Breast epithelium (tissue), 3 donors: ENCODE data around the gene PAQR8.

Source experiments
- CTCF ChIP-seq, 3 donors: fragments of 450-650 bp; IDR thresholded peaks; one replicate each; pipeline ENCODE4 v1.5.1; 2016 to 2017; ENCODE audit warnings: antibody characterized with exemption in 3 of 3, mild to moderate bottlenecking in 3 of 3, moderate library complexity in 3 of 3
- POLR2A ChIP-seq: fragments of 450-650 bp; IDR thresholded peaks from one replicate; pipeline ENCODE4 v1.6.1; 2016; ENCODE audit warnings: antibody characterized with exemption, mild to moderate bottlenecking, moderate library complexity
- POLR2AphosphoS5 ChIP-seq, 3 donors: sonication (generic); formaldehyde crosslinking; IDR thresholded peaks; one replicate each; pipeline ENCODE4 v1.6.1; 2017; ENCODE audit warnings: antibody characterized with exemption in 3 of 3

GRCh38 chr6:52351879-52352238 is 10.1 kb upstream of the PAQR8 start:
- no peak for TF ChIP-seq CTCF (IDR thresholded peaks at IDR 0.05)
- no peak for TF ChIP-seq POLR2A
- no peak for TF ChIP-seq POLR2AphosphoS5 (IDR thresholded peaks at IDR 0.05)
